ENCODE measurements around the gene ASIC3. TPM values are rescaled to one million over a fixed set of nuclear protein-coding genes. Genes with fewer than 3 reads are reported as not detected.
A peak's percentile ranks its signal among the peaks of the same experiment; 100 is the strongest.

Gene ASIC3
- total RNA-seq, 1 experiment from 2014 or later, result 1.6 TPM

DNA sequence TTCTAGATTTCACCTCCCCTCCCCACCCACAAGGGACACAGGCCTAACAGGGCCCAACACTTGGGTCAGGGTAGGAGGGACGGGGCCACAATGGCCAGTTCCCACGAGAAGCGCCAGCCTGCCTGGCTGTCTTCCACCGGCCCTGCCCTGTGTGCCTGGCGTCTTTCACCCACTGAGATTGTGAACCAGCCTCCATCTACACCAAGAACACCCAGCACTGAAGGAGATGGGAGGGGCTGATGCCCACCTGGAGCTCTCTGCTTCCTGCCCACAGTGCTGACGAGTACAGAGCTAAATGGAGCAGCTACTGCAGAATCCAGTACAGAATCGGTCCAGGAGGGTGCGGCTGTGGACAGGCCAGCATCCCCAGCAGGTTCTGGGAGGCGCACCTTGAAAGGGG lies 2.4 kb upstream of the ASIC3 start:
- in situ Hi-C loops (cut with HindIII; ENCODE audit: low pct_unique_long_range_greater_than_20kb, low sequenced_read_pairs), result no loop called here
- no peak for DNase-seq (ENCODE audit: low read depth)

DNA sequence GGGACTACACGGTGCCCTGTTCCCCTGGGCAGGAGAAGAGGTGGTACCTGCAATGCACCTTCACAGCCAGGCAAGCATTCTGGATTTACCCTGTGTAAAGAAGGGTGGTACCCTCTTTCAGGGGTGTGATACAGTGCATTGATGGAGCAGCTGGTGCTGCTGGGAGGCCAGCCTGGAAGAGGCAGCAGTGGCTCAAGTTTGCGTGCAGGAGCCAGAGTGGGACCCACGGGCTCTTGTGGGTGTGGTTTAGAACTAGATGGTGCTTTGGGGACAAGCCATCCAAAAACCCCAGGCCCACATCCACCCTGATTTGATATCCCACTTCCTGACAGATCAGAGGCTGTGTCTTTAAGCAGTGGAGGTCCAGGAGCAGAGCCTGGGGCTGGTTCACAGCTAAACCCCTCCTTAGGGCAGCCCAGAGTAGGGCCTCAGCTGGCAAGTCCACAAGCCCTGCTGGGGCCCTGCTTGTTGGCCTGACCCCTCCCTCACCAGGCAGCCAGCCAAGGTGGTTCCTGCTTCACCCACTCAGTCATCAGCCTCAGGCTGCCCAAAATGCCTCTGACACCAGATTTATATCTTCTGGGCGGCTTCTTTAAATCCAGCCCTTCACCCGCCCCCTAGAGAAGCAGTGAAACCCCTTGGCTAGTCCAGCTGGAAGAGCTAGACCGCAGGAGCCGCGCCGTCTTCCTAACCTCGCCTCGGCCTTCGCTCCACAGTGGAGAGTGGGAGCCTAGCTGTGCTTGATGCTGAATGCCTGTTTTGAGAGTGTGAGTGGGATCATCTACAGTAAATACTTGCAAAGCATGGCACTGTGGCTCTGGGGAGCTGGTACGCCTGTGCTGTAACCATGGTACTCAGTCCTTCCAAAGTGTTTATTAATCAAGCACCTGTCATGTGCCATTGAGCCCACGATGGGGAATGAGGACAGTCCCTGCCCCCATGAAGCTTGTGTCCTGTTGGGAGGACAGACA lies 1.4 kb upstream of the ASIC3 start:
- DNase-seq (ENCODE audit: low read depth), result no peak
- in situ Hi-C loops (cut with HindIII; ENCODE audit: low pct_unique_long_range_greater_than_20kb, low sequenced_read_pairs), result no loop called here

DNA sequence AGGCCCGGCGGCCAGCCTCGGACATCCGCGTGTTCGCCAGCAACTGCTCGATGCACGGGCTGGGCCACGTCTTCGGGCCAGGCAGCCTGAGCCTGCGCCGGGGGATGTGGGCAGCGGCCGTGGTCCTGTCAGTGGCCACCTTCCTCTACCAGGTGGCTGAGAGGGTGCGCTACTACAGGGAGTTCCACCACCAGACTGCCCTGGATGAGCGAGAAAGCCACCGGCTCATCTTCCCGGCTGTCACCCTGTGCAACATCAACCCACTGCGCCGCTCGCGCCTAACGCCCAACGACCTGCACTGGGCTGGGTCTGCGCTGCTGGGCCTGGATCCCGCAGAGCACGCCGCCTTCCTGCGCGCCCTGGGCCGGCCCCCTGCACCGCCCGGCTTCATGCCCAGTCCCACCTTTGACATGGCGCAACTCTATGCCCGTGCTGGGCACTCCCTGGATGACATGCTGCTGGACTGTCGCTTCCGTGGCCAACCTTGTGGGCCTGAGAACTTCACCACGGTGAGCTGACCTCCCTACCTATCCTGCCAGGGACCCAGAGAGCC lies 656 bp downstream of the ASIC3 start:
- in situ Hi-C loops (cut with HindIII; ENCODE audit: low pct_unique_long_range_greater_than_20kb, low sequenced_read_pairs), result no loop called here
- no peak for DNase-seq (ENCODE audit: low read depth)

DNA sequence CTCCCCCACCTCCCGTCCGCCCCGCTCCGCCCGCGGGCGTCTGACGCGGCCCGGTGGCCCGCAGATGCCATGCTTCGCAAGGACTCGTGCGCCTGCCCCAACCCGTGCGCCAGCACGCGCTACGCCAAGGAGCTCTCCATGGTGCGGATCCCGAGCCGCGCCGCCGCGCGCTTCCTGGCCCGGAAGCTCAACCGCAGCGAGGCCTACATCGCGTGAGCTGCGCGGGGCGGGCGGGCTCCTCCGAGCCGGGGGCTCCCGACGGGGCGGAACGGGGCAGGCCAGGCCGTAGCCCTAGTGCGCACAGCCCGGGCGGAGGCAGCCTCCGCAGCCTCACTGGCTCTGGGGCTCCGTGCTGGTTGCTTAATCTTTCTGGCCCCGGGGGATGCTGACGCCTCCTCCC lies 2.8 kb downstream of the ASIC3 start:
- in situ Hi-C loops (cut with HindIII; ENCODE audit: low pct_unique_long_range_greater_than_20kb, low sequenced_read_pairs), result no loop called here

DNA sequence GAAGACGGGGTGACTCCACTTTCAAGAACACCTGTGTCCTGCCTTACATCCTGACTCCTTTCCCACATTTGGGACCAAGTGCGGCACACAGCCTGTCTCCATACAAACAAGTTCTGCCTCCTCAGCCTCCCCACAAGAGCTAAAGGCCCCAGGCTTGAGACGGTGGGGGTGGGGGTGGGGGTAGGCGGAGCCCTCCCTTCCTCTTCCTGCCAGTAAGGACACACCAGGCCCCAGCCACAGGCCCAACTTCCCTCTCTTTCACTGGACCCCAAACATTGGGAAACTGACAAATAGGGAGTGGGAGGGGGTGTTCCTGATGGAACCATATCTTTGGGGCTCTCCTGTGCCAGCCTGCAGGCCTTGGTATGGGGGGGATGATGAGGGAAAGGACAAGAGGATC lies 4.8 kb downstream of the ASIC3 start:
- in situ Hi-C loops (cut with HindIII; ENCODE audit: low pct_unique_long_range_greater_than_20kb, low sequenced_read_pairs), result no loop called here
- no peak for DNase-seq (ENCODE audit: low read depth)

More for the DNA sequence above, 2.8 kb downstream of the ASIC3 start:
- no peak for DNase-seq (ENCODE audit: low read depth)

DNA sequence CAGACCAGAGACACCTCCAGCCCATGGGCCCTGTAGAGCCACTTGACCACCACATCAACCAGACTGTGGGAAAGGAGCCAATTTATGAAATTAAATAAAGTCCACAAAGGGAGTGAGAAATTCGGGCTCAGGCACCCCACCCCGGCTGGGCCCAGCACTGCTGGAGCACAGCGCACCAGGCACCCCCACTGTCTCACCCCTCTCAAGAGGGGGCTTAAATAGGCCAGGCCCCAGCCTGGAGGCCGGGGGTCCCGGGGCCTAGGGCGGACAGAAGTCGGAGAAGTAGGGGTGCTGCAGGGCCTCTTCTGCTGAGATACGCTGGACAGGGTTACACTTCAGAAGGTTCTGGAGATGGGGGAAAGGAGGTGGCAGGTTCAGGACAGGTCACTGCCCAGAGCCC lies 5.4 kb downstream of the ASIC3 start:
- in situ Hi-C loops (cut with HindIII; ENCODE audit: low pct_unique_long_range_greater_than_20kb, low sequenced_read_pairs), result no loop called here
- no peak for DNase-seq (ENCODE audit: low read depth)

DNA sequence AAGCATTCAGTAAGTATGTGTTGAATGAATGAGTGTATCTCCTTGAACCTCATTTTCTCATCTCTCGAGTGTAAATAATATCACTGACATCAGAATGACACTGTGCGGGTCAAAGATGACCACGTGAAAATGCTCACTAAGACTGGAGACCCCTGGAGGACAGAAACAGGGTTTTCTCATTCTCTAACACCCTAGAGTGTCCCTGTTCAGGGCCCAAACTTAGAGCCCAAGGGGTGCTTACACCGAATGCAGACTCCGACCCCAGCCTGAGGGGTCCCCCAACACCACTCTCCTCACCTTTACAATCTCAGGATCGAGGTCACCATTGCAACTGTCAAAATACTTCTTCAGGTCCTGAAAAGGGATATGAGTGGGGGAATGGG lies 7.9 kb downstream of the ASIC3 start:
- no peak for DNase-seq (ENCODE audit: low read depth)
- in situ Hi-C loops (cut with HindIII; ENCODE audit: low pct_unique_long_range_greater_than_20kb, low sequenced_read_pairs), result no loop called here

DNA sequence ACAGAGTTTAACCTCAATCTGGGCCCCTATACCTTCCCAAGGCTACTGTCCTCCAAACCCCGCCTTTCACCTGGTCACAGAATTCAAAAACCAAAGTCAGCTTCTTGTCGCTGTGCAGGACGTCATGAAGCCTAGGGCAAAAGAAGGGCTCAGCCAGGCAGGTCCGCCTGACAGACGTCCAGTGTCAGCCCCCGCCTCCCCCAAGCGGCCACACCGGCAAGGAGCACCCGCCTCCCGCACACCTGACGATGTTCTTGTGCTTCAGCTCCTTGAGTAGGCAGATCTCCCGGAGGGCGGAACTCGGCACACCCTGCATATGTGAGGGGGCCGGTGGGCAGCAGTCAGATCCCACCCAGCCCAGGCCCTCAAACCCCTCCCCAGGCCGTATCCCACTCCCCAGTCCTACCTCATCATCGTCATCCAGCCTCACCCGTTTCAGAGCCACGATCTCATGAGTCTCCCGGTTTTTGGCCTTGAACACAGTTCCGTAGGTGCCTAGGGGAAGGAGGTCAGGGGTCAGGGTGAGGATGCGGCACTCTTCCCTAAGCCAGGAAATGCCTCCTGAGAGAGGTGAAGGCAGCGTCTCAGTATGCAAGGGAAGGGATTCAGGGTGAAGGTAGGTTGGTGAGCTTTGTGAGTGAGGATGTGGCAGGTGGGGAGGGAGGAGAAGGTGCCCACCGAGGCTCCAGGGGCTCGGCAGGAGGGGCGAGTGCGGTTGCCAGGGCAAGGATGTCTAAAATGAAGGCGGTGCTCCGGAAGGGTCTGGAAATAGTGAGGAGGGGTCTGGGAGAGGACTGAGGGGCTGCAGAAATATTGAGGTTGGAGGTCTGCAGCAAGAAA lies 8.6 kb downstream of the ASIC3 start:
- no peak for DNase-seq (ENCODE audit: low read depth)
- in situ Hi-C loops (cut with HindIII; ENCODE audit: low pct_unique_long_range_greater_than_20kb, low sequenced_read_pairs), result no loop called here

DNA sequence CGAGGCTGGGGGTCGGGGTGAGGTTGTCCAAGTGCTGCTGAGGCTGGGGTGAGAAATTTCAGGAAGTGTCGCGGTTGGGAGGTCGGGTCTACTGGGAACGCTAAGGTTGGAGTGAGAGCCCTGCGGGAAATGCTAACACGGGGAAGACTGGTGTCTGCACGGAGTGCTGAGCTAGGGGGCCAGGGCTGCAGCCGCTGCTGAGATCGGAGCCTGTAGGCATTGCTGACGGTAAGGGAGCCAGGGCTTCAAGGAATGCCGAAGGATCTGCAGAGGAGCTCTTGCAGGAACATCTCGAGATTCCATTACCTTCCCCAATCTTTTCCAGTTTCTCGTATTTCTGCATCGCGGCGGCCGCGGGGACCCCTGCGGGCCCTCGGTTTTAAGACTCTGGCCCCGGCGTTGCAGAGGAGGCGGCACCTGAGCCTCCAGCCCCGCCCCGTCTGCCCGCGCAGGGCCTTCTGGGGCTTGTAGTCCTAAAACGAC lies 9.2 kb downstream of the ASIC3 start, which contains the start of gene CDK5:
Gene CDK5 (minus strand): TSS at position 392 of the 483 bp plus-strand sequence. CDS start 49 bp downstream, at position 343.
- in situ Hi-C loops (cut with HindIII; ENCODE audit: low pct_unique_long_range_greater_than_20kb, low sequenced_read_pairs), result no loop called here
- no peak for DNase-seq (ENCODE audit: low read depth)

DNA sequence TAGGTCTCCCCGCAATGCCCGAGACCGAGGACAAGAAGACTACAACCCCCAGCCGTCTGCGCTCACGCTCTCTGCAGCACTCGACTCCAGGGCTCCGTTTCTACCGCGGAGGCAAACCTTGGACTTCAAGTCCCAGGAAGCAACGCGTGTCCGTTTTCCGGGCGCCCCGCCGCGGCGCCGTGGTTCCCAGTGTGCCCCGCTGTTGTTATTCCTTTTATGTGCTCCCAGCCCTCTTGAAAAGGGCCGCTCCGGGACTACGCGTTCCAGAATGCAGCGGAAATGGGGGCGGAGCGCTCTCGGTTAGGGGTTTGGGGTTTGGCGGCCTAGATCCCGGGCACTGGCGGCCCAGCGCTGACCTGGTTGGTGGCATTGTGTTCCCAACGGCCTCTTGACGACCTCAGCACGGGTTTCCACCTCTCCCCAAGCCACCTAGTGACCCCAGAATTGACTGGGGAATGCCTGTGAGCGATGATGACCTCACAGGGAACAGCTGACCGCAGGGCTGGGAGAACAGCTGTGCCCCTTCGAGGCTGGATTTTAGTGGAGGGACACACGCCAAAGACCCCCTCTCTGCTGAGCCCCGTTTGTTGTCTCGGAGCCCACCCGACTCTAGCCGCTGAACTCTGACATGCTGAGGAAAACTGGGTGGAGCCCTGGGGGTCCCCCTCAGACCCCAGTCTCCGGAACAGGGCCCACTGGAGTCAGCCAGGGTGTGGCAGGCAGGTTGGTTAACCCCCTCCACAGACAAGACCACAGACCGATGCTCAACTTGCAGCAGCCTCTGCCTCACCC lies 9.9 kb downstream of the ASIC3 start:
- in situ Hi-C loops (cut with HindIII; ENCODE audit: low pct_unique_long_range_greater_than_20kb, low sequenced_read_pairs), result no loop called here
- peak; percentile 98 for DNase-seq (ENCODE audit: low read depth)

DNA sequence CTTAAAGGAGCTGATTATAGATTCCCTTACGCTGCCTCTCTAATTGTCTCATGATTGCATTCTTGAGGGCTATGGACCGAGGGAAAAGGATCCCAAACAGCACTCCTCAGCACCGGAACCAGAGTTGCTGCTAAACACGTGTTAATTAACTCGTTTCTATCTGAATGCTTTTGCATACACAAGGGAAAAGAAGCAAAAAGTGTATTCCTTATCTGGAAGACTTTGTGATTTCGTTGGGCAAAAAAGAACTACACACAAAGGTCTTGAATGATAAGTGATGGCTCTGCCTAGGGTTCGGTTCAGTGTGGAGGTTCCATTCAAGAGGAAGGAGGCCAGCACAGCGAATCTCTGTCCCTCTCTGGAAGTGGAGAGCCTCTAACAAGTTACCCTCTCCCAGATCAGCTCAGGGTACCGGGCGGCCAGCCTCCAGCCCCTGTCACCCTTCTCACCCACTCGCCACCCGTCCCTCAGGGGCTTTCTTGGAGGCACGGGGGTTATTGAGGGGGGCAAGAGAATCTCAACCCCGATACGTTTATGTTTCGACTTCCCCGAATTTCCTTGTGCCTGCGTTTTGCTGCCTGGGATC lies 10.5 kb downstream of the ASIC3 start:
- no peak for DNase-seq (ENCODE audit: low read depth)
- in situ Hi-C loops (cut with HindIII; ENCODE audit: low pct_unique_long_range_greater_than_20kb, low sequenced_read_pairs), result no loop called here

DNA sequence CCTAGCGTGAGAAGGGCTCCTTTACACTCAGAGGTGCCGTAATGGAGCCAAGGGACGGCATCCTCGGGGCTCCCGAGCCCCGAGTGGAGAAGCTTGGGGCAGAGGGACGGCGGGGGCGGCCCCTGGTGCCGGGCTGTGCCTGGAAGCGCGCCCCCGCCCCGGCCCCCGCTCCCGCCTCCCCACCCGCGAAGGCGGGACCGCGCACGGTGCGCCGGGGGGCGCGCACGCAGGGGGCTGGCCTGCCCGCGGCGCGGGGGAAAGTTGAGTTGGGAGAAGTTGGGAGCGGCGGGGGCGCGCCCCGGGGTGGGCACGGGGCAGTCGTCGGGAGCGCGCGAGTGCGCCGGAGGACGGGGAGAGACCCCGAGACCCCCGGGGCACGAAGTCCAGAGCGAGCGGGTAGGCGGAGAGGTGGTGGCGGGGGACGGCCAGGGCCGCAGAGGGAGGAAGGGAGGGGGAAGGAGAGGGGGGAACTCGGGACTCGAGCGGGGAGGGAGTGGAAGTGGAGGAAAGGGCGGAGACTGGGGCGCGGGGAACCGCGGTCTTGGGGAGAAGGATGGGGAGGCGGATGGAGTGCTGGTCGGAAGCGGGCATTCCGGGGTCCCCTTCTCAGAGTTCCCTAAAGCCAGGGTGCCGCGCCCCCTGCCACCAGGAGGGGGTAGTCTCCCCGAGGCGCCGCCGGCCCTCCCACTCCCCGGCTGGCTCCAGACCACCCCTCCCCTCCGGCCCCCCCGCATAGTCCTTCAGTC lies 11.2 kb downstream of the ASIC3 start, which contains the start of gene SLC4A2:
Gene SLC4A2 (plus strand): TSS at position 223 of the 746 bp plus-strand sequence. CDS start 2,399 bp downstream, outside the sequence.
- in situ Hi-C loops (cut with HindIII; ENCODE audit: low pct_unique_long_range_greater_than_20kb, low sequenced_read_pairs), result no loop called here
- DNase-seq (ENCODE audit: low read depth), result peak; percentile 73

DNA sequence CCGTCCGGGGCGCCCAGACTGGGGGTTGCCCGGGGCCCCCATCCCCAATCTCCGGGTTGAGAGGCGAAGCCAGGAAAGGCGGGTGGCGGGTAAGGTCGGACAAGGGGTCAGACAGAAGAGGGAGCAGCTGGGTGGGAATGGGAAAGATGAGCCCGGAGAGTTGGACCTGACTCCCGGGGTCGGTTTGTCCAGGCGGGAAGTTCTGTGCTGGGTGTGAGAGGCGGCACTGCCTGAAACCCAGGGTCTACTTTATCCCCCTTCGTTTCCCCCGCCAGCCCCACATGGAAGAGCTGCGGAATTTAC lies 11.7 kb downstream of the ASIC3 start:
- in situ Hi-C loops (cut with HindIII; ENCODE audit: low pct_unique_long_range_greater_than_20kb, low sequenced_read_pairs), result no loop called here
- DNase-seq (ENCODE audit: low read depth), result peak; percentile 50

DNA sequence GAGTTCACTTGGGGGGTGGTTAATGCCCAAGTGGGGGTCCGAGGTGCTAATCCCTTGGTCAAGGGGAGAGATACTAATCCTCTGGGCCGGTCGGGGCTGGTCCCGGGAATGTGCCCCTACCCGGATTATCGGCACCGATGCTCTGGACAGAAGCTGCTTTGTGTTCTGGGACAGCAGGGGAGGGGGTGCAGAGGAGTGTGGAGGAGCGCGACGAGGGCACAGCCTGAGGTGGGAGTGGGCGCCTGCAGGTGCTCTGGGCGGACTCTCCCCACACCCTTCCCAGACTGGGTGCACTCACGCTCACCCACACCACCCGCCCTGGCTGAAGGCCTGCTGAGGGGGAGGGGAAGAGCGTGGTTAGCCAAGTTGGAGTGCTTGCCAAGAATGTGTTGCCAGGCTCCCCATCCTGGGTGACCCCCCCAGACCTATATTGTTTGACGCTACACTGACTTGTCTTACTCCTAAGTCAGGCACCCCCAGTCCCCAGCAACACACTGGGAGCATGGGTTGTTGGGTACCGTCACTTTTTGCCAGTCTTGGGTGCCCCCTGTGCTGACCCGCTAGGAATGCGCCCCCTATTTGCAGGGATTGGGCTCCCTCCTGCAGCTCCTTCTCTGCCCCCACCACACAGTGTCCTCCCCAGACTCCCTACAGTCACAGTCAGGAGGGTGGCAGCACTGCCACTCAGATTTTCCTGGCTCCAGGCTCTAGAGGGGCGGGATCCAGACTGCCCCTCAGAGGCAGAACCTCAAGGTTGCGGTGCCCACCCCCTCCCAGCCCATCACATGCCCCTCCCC lies 12.3 kb downstream of the ASIC3 start:
- DNase-seq (ENCODE audit: low read depth), result peak; percentile 91
- in situ Hi-C loops (cut with HindIII; ENCODE audit: low pct_unique_long_range_greater_than_20kb, low sequenced_read_pairs), result no loop called here

DNA sequence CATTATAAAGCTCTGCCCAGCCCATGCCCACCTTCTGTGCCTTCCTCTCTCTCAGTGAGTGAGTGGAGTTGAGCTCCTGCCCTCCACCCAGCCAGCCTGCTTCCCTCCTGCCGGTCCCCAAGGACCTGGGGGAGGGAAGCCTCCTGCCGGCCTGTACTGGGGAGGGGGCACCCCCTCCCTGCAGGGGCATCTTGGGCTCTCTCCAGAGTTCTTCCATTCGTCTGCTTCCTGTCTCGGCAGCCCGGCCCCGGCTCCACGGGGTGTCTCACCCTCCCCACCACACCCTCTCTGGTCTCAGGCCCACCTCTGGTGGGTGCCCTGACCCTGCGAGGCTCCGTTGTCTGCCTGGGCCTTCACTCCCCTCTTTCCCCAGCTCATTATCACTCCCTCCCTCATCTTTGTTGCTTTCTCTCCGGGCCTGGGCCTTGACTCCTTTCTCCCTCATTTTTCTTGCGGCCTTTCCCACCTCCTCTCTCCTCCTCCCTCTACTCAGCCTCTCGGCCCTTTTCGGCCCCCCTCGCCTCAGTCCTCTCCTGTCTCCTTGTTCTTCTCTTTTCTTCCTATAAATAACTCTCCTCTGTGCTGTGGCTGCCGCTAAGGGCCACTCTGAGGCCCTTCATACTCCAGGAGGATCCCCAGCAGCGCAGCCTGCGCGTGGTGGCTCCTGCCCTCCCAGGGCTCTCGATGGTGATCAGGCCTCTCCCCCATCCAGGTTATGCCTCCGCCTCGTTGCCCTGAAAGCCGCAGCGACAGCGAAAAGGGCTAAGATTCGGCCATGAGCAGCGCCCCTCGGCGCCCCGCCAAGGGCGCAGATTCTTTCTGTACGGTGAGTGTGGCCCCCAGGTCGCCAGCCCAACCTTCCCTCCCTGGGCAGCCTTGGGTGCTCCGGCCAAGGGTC lies 13.1 kb downstream of the ASIC3 start:
- in situ Hi-C loops (cut with HindIII; ENCODE audit: low pct_unique_long_range_greater_than_20kb, low sequenced_read_pairs), result no loop called here
- DNase-seq (ENCODE audit: low read depth), result no peak

DNA sequence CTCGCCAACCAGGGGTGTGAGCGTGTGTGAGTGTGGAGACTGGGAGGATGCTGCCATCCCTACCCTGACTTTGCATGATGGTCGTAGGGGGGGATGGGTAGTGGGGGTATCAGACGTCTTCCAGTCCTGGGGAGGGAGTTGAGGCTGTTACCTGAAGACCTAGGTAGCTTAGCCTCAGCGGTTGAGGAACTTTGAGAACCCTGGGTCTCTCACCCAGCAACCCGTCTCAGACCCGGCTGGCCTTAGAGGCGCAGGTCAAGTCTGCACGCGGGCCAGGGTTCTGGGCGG lies 13.7 kb downstream of the ASIC3 start:
- in situ Hi-C loops (cut with HindIII; ENCODE audit: low pct_unique_long_range_greater_than_20kb, low sequenced_read_pairs), result no loop called here
- DNase-seq (ENCODE audit: low read depth), result no peak
